DMS153 treated with DMSO at 0.1 percent for 48 hours (cell line): ENCODE data around the gene IGFBP5.

Source experiments
- DNase-seq: peaks from one replicate; lab custom pipeline; 2025; ENCODE audit not compliant: unreplicated experiment; lab: John Stamatoyannopoulos, UW

The IGFBP5 gene

DNA sequence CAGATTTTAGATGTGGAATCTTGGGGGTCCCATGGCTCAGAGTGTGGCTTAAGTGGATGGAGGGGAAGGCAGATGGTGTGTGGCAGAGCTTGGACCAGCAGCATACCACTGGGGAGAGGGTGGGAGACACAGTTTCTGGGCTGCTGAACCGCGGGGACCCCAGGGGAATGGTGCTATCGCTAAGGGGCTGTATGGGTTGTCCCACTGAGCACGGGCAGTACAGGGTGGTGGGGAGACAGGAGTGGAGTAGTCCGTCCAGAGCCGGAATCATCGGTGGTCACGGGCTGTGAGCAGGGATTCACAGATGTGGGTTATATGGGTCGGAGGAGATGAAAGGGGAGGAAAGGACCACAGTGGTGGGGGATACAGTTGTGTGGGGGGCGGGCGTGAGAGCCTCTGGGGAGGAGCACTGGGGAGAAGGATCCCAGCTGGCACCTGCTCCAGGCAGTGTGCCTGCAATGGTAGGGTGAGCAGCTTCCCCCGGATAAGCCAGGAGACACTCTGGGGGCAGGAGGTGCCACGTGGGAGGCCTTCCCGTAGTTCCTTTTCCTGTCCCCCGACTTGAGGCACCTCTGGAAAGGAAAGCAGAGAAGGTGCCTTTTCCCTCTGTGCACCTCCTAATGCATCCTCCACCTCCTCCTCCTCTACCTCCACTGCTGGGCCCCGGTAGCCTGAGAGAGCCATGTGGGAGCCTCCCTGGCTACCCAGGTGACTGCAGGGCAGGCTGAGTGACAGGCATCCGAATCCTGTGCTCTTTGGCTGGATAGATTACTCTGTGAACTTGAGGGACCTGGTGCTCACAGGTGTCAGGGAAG is 24.9 kb downstream of the IGFBP5 start:
- no peak for DNase-seq

DNA sequence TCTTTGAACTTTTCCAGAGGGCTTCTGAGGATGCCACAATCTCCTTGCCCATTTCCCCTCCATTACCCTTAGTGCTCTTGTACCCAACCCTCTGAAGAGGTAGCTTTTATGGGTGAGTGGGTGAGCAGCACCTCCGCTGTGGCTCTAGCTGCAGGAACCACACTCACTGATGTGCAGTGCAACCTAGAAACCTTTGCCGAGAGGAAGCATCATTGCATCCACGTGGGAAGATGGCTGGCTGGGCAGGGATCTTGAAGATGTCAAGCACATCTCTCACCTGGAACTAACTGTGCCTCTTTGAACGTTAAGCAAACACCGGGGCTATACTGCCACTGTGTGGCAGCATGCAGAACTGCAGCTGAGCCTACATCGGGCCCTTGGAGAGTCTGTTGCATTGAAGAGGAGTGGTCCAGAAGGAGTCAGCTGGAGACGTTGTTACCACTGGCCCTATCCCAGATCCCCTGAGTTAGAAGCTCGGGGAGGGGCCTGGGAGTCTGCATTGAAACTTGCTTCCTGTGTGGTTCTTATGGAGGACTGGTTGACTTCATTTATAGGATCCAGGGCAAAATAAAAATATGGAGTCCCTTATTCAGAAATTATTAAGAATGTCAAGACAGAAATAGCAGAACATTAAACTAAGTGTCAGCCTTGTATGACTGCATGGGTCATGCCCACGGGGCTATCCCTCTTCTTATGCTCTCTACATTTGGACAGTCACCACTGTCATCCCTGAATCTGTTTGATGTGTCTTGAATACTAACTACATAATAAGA is 28.7 kb downstream of the IGFBP5 start:
- peak; percentile 73 for DNase-seq

GRCh38 chr2:216665717-216666116 is 29.6 kb downstream of the IGFBP5 start:
- DNase-seq = no peak

- DNase-seq = no peak
These were observed 30.1 kb downstream of the IGFBP5 start for GRCh38 chr2:216665242-216665641.

DNA sequence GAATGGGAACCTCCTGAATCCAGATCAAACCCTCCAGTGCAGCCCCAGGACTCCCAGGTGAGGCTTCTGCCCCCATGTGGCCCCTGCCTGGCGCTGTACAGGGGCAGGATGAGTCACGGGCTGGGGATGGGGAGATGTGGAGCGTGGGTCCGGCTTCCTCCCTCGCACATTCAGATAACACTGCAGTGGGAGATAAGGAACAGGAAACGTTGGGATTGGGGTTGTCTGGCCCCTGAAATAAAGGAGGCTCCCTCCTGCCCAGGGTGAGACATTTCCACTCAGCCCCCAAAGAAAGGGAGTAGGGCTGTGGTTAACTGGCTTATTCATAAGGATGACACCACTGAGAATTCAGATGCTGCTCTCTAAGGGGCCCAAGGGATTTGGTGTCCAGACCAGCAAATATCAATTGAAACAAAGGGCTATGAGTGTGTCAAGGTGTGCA is 30.7 kb downstream of the IGFBP5 start:
- no peak for DNase-seq

DNA sequence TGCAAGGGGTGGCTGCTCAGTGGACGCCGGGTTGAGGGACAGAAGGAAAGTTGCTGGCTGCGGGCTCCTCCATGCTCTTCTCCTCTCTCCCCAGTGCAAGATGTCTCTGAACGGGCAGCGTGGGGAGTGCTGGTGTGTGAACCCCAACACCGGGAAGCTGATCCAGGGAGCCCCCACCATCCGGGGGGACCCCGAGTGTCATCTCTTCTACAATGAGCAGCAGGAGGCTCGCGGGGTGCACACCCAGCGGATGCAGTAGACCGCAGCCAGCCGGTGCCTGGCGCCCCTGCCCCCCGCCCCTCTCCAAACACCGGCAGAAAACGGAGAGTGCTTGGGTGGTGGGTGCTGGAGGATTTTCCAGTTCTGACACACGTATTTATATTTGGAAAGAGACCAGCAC is 31.5 kb downstream of the IGFBP5 start:
- no peak for DNase-seq

GRCh38 chr2:216663106-216663505 is 32.2 kb downstream of the IGFBP5 start:
- DNase-seq = no peak

- no peak for DNase-seq
These were observed 33.5 kb downstream of the IGFBP5 start for GRCh38 chr2:216661639-216662375.

GRCh38 chr2:216661051-216661450 is 34.3 kb downstream of the IGFBP5 start:
- no peak for DNase-seq

GRCh38 chr2:216660496-216660895 is 34.9 kb downstream of the IGFBP5 start:
- no peak for DNase-seq

DNA sequence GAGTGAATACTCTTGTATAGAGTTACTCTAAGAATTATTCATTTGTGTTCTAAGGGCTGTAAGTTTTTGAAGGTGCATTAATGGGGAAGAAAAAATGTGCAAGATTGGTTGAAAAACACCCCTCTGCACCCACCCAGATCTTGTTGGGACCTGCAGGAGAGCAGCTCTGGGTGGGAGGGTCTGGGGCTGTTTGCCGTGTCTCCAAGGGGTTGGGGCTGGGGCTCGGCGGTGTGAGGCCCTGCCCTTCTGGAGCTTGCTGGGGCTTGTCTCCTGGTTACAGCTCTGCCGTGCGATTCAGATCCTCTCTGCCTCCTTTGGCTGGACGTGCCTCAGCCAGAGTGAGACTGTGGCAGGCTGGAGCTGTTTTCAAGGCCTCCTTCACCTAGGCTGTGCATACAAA is 36.1 kb downstream of the IGFBP5 start:
- no peak for DNase-seq

GRCh38 chr2:216658757-216659156 is 36.6 kb downstream of the IGFBP5 start:
- DNase-seq = no peak

- DNase-seq = no peak
These were observed 37.4 kb downstream of the IGFBP5 start for GRCh38 chr2:216657980-216658379.

- no peak for DNase-seq
These were observed 38.1 kb downstream of the IGFBP5 start for GRCh38 chr2:216657086-216657855.

DNA sequence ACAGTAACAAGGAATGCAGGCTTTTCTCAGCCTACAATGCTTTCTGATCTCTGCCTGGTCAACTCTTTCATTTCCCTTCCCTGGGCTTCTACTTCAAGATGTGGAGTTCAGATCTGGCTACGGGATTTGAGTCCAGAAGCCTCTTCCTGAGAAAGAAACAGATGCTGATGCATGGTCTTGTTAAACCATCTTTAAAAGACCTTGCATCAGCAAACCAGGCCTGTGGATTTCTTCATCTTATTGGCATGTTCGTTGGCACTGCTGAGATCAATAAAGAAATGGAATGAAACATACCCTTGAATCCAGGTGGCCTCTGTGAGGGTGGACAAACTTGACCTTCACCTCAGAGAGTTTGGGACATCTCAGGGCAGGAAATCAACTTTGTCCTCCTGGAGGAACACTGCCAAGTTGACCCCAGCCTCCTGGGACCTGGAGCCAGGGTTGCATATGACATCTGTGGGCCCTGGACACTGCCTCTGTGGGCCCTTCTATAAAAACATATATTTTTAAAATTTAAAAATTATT is 40.8 kb downstream of the IGFBP5 start:
- no peak for DNase-seq

DNA sequence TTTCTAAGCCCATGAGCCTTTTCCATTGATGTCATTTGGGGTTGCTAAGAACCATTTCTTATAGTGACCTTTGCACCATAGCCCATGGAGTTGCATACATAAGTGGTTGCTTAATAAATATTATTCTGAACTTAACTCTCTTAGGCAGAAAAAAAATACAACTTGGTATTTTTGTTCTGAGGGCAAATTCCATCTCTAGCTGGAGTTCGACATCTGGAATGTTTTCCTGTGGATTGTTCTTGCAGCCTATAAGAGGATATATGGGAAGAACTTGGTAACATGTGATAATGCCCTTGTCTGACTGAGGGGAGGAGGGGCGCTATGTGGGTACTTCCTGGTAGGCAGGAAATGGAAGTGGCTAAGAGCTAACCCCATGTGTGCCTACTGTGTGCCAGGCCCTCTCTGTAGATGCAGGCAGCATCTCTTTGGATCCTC is 41.4 kb downstream of the IGFBP5 start:
- no peak for DNase-seq

- DNase-seq = no peak
These were observed 42.1 kb downstream of the IGFBP5 start for GRCh38 chr2:216653093-216653799.

DNA sequence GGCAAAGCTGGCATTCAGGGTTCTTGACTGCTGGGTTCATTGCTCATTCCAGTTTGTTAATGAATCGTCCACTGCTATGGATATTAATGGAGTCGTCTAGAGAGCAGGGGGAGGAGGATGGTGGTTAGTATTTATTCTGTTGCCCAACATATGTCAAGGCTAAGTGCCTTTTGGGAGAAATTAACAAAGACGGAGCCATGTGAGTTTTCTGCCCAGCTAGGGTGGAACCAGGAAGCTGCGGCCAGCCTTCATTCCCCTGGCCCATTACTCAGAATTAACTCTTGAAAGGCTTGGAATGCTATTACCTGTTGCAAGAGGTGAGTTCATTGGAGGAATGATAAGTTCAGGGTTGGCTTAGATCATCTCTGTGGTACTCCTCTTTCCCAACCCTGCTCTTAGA is 42.8 kb downstream of the IGFBP5 start:
- DNase-seq = no peak

- DNase-seq = no peak
These were observed 43.9 kb downstream of the IGFBP5 start for GRCh38 chr2:216651351-216651881.
